HEK293 (cell line): ENCODE results near the gene S1PR5.

ENCODE experiments used
- CTCF ChIA-PET: fragments of 350-600 bp; formaldehyde crosslinking; extraction: SDS; loops from one replicate; lab custom pipeline; 2021; ENCODE audit warnings: antibody characterized with exemption; lab: Yijun Ruan, JAX
- POLR2A ChIA-PET: fragments of 300-600 bp; formaldehyde crosslinking; extraction: SDS; loops from one replicate; lab custom pipeline; 2020; ENCODE audit warnings: antibody characterized with exemption, inconsistent platforms; lab: Yijun Ruan, JAX
- H3K27ac ChIP-seq: fragments of 200-500 bp; sonication (Bioruptor generic); 2 replicates; pipeline ENCODE4 v1.5.1; 2014; ENCODE audit warnings: low read depth, low read length, control low read depth, inconsistent platforms; ENCODE audit errors: extremely low read depth
- H3K36me3 ChIP-seq, 2 experiments: fragments of 200-500 bp in 1 of 2; sonication (Bioruptor generic) in 1 of 2; 1 replicate in 1 of 2; 2 replicates in 1 of 2; pipeline ENCODE4 v1.5.1; 2014 to 2017; ENCODE audit warnings: inconsistent platforms in 2 of 2, low read length in 2 of 2; ENCODE audit not compliant: control insufficient read depth in 2 of 2, insufficient read depth in 1 of 2
- H3K4me1 ChIP-seq: fragments of 200-500 bp; sonication (Bioruptor generic); 2 replicates; pipeline ENCODE4 v1.5.1; 2014; ENCODE audit warnings: mild to moderate bottlenecking, low read length, inconsistent platforms; ENCODE audit not compliant: control insufficient read depth, insufficient read depth
- H3K4me3 ChIP-seq: 2 replicates; pipeline ENCODE4 v1.5.1; 2011; ENCODE audit warnings: low read depth, mild to moderate bottlenecking, control low read depth, low read length, moderate library complexity
- H3K9me3 ChIP-seq: fragments of 200-500 bp; sonication (Bioruptor generic); 2 replicates; pipeline ENCODE4 v1.5.1; 2014; ENCODE audit warnings: low read depth, low read length, inconsistent platforms; ENCODE audit not compliant: control insufficient read depth, insufficient read depth
- EGR2 ChIP-seq: fragments of 450-650 bp; formaldehyde crosslinking; IDR thresholded peaks from 2 replicates; pipeline ENCODE4 v1.5.1; 2016; ENCODE audit warnings: low read depth, missing biosample characterization, missing genetic modification characterization
- GLIS1 ChIP-seq: fragments of 450-650 bp; formaldehyde crosslinking; IDR thresholded peaks from 2 replicates; pipeline ENCODE4 v1.5.1; 2016; ENCODE audit warnings: missing biosample characterization, missing genetic modification characterization
- GLIS2 ChIP-seq: fragments of 450-650 bp; formaldehyde crosslinking; IDR thresholded peaks from 2 replicates; pipeline ENCODE4 v1.5.1; 2016; ENCODE audit warnings: missing biosample characterization, missing genetic modification characterization
- PRDM1 ChIP-seq: fragments of 450-650 bp; formaldehyde crosslinking; IDR thresholded peaks from 2 replicates; pipeline ENCODE4; 2016; ENCODE audit warnings: missing biosample characterization, missing genetic modification characterization
- YY1 ChIP-seq: fragments of 450-650 bp; formaldehyde crosslinking; IDR thresholded peaks from 2 replicates; pipeline ENCODE4 v1.5.1; 2018; ENCODE audit warnings: missing biosample characterization, missing genetic modification characterization
- ZBTB7A ChIP-seq: fragments of 450-650 bp; formaldehyde crosslinking; IDR thresholded peaks from 2 replicates; pipeline ENCODE4 v1.5.1; 2016; ENCODE audit warnings: low read depth, missing biosample characterization, missing genetic modification characterization
- ZNF133 ChIP-seq: fragments of 450-650 bp; formaldehyde crosslinking; IDR thresholded peaks from 2 replicates; pipeline ENCODE4 v1.5.1; 2016; ENCODE audit warnings: missing biosample characterization, missing genetic modification characterization
- ZNF16 ChIP-seq: fragments of 450-650 bp; formaldehyde crosslinking; IDR thresholded peaks from 2 replicates; pipeline ENCODE4 v1.5.1; 2016; ENCODE audit warnings: low read depth, missing biosample characterization, missing genetic modification characterization
- ZNF629 ChIP-seq: fragments of 450-650 bp; formaldehyde crosslinking; IDR thresholded peaks from 2 replicates; pipeline ENCODE4 v1.5.1; 2017; ENCODE audit warnings: missing biosample characterization, missing genetic modification characterization
- ZNF654 ChIP-seq: fragments of 450-650 bp; formaldehyde crosslinking; IDR thresholded peaks from 2 replicates; pipeline ENCODE4 v1.5.1; 2016; ENCODE audit warnings: low read depth, missing biosample characterization, missing genetic modification characterization
- TF ChIP-seq, protein P1 (sequence below): fragments of 450-650 bp; formaldehyde crosslinking; IDR thresholded peaks from 2 replicates; pipeline ENCODE4 v1.5.1; 2016; ENCODE audit warnings: missing biosample characterization, missing genetic modification characterization
- TF ChIP-seq, protein P2 (sequence below): fragments of 450-650 bp; formaldehyde crosslinking; IDR thresholded peaks from 2 replicates; pipeline ENCODE4 v1.5.1; 2016; ENCODE audit warnings: missing biosample characterization, missing genetic modification characterization
- TF ChIP-seq, protein P3 (sequence below): fragments of 450-650 bp; formaldehyde crosslinking; IDR thresholded peaks from 2 replicates; pipeline ENCODE4 v1.5.1; 2016; ENCODE audit warnings: missing biosample characterization, missing genetic modification characterization
- TF ChIP-seq, protein P4 (sequence below): fragments of 450-650 bp; formaldehyde crosslinking; IDR thresholded peaks from 2 replicates; pipeline ENCODE4 v1.5.1; 2016; ENCODE audit warnings: missing biosample characterization, missing genetic modification characterization

Gene S1PR5

DNA sequence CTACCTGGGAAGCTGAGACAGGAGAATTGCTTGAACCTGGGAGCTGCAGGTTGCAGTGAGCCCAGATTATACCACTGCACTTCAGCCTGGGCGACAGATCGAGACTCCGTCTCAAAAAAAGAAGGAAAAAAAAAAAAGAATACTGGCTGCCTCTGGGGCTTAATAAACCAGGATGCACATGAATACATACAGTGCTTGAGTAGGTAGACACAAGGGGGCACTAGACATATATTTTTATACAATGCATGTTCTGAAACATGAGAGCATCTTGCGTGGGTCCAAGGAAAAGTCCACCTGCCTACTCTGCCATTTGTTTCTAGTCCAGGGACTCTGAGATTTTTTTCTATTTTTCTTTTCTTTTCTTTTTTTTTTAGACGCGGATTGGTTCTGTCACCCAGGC is 45.3 kb downstream of the S1PR5 start:
- POLR2A ChIA-PET: interaction anchor here (0.5 to 0.6 kb wide), 2 partner anchors 11 to 100 kb away, joined by 3 to 4 read pairs; no protein-coding TSS in a partner anchor
- H3K36me3 ChIP-seq: peaks cover 0 to 4% of the 10 kb centered on the region in 2 experiments; a peak in 1 of 3 replicates
- TF ChIP-seq, protein P1, sequence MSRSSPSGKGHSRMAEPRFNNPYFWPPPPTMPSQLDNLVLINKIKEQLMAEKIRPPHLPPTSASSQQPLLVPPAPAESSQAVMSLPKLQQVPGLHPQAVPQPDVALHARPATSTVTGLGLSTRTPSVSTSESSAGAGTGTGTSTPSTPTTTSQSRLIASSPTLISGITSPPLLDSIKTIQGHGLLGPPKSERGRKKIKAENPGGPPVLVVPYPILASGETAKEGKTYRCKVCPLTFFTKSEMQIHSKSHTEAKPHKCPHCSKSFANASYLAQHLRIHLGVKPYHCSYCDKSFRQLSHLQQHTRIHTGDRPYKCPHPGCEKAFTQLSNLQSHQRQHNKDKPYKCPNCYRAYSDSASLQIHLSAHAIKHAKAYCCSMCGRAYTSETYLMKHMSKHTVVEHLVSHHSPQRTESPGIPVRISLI (tag by site-specific recombination): 0 out of 2 replicates have a peak, but pooled peaks have one; percentile 10
- TF ChIP-seq ZNF133 (tag by site-specific recombination) (no peak), PRDM1 (no peak), ZNF654 (peak; percentile 34; the same call in 1 of the 2 replicates), YY1 (tag by site-specific recombination) (no peak), EGR2 (tag by site-specific recombination) (0 out of 2 replicates have a peak, but pooled peaks have one; percentile 28), ZNF629 (tag by site-specific recombination) (no peak), GLIS2 (tag by site-specific recombination) (no peak), ZNF16 (no peak)
- TF ChIP-seq, protein P2, sequence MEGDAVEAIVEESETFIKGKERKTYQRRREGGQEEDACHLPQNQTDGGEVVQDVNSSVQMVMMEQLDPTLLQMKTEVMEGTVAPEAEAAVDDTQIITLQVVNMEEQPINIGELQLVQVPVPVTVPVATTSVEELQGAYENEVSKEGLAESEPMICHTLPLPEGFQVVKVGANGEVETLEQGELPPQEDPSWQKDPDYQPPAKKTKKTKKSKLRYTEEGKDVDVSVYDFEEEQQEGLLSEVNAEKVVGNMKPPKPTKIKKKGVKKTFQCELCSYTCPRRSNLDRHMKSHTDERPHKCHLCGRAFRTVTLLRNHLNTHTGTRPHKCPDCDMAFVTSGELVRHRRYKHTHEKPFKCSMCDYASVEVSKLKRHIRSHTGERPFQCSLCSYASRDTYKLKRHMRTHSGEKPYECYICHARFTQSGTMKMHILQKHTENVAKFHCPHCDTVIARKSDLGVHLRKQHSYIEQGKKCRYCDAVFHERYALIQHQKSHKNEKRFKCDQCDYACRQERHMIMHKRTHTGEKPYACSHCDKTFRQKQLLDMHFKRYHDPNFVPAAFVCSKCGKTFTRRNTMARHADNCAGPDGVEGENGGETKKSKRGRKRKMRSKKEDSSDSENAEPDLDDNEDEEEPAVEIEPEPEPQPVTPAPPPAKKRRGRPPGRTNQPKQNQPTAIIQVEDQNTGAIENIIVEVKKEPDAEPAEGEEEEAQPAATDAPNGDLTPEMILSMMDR (tag by site-specific recombination): peak; percentile 40; the same call in 1 of the 2 replicates
- CTCF ChIA-PET: interaction anchor here (0.6 to 1.7 kb wide), 5 partner anchors 11 to 661 kb away, joined by 3 to 11 read pairs (median 5); no protein-coding TSS in a partner anchor
- H3K27ac ChIP-seq: no peak overlapping the region
- no peak overlapping the region for H3K4me3 ChIP-seq
- H3K4me1 ChIP-seq: no peaks in the 10 kb centered on the region
- H3K9me3 ChIP-seq: no peaks in the 10 kb centered on the region

DNA sequence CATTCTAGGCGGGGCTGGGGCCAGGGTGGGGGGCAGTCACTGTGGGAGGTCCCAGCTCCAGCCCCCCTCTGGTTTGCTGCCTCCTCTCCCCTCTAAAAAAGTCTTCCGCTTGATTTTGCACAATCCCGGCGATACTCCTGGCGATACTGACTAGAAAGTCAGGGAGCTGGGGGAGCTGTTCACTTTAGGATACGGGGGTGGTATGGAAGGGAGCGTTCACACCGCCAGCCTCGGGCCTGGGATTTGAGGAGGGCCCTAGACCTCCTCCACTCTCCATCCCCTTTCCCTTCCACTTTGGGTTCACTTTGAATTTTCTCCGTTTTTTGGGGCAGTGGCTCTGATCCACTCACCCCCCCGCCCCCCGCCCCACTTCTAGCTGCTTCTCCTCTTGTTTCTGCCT is 49.1 kb downstream of the S1PR5 start:
- Histone ChIP-seq H3K4me3 (no peak overlapping the region), H3K36me3 (peaks cover 0 to 10% of the 10 kb centered on the region in 2 experiments; a peak in 2 of 3 replicates)
- CTCF ChIA-PET: no interaction called here
- TF ChIP-seq, protein P3, sequence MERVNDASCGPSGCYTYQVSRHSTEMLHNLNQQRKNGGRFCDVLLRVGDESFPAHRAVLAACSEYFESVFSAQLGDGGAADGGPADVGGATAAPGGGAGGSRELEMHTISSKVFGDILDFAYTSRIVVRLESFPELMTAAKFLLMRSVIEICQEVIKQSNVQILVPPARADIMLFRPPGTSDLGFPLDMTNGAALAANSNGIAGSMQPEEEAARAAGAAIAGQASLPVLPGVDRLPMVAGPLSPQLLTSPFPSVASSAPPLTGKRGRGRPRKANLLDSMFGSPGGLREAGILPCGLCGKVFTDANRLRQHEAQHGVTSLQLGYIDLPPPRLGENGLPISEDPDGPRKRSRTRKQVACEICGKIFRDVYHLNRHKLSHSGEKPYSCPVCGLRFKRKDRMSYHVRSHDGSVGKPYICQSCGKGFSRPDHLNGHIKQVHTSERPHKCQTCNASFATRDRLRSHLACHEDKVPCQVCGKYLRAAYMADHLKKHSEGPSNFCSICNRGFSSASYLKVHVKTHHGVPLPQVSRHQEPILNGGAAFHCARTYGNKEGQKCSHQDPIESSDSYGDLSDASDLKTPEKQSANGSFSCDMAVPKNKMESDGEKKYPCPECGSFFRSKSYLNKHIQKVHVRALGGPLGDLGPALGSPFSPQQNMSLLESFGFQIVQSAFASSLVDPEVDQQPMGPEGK (tag by site-specific recombination): 0 out of 2 replicates have a peak, but pooled peaks have one; percentile 9
- TF ChIP-seq GLIS1 (tag by site-specific recombination) (0 out of 2 replicates have a peak, but pooled peaks have one; percentile 14), ZBTB7A (tag by site-specific recombination) (no peak)
- TF ChIP-seq, protein P4, sequence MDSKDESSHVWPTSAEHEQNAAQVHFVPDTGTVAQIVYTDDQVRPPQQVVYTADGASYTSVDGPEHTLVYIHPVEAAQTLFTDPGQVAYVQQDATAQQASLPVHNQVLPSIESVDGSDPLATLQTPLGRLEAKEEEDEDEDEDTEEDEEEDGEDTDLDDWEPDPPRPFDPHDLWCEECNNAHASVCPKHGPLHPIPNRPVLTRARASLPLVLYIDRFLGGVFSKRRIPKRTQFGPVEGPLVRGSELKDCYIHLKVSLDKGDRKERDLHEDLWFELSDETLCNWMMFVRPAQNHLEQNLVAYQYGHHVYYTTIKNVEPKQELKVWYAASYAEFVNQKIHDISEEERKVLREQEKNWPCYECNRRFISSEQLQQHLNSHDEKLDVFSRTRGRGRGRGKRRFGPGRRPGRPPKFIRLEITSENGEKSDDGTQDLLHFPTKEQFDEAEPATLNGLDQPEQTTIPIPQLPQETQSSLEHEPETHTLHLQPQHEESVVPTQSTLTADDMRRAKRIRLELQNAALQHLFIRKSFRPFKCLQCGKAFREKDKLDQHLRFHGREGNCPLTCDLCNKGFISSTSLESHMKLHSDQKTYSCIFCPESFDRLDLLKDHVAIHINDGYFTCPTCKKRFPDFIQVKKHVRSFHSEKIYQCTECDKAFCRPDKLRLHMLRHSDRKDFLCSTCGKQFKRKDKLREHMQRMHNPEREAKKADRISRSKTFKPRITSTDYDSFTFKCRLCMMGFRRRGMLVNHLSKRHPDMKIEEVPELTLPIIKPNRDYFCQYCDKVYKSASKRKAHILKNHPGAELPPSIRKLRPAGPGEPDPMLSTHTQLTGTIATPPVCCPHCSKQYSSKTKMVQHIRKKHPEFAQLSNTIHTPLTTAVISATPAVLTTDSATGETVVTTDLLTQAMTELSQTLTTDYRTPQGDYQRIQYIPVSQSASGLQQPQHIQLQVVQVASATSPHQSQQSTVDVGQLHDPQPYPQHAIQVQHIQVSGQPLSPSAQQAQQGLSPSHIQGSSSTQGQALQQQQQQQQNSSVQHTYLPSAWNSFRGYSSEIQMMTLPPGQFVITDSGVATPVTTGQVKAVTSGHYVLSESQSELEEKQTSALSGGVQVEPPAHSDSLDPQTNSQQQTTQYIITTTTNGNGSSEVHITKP (tag by site-specific recombination): peak; percentile 33
- TF ChIP-seq, all 188 proteins: peak for 3
- Histone ChIP-seq H3K4me1 (no peaks in the 10 kb centered on the region), H3K27ac (no peak overlapping the region), H3K9me3 (no peaks in the 10 kb centered on the region)
- POLR2A ChIA-PET: interaction anchor here (0.6 kb wide), 1 partner anchor 10 kb away, joined by 3 read pairs; no protein-coding TSS in a partner anchor
